Left lung (tissue), 10 donors: Measurements from ENCODE around the gene SLC15A4. TPM values are rescaled to one million over a fixed set of nuclear protein-coding genes. Genes with fewer than 3 reads are reported as not detected.

Experiments used
- ATAC-seq: fragments of 200-7000 bp; cut with Tn5 transposase; one replicate; pipeline ENCODE4 v1.9.1; 2020; ENCODE audit warnings: moderate library complexity
- DNase-seq, 4 donors: peaks; one replicate each; pipeline ENCODE4 v3.0.0-alpha.2; 2013 to 2020
- H3K27ac ChIP-seq, 2 donors: fragments of 200-600 bp; sonication (generic) in 1 of 2; one replicate each; pipeline versions ENCODE4 v1.5.0 to v1.8.0; 2020 to 2021
- H3K27me3 ChIP-seq, 2 donors: fragments of 200-600 bp; sonication (generic) in 1 of 2; one replicate each; pipeline versions ENCODE4 v1.5.0 to v1.8.0; 2020 to 2021
- H3K36me3 ChIP-seq, 2 donors: fragments of 200-600 bp; sonication (generic) in 1 of 2; one replicate each; pipeline versions ENCODE4 v1.5.0 to v1.8.0; 2020 to 2021
- H3K4me1 ChIP-seq, 2 donors: fragments of 200-600 bp; one replicate each; pipeline ENCODE4 v1.8.0; 2021
- H3K4me3 ChIP-seq, 2 donors: fragments of 200-600 bp; sonication (generic) in 1 of 2; one replicate each; pipeline versions ENCODE4 v1.5.0 to v1.8.0; 2020 to 2021; ENCODE audit warnings: mild to moderate bottlenecking in 1 of 2
- H3K9me3 ChIP-seq, 2 donors: fragments of 200-600 bp; sonication (generic) in 1 of 2; one replicate each; pipeline versions ENCODE4 v1.5.0 to v1.8.0; 2020 to 2021
- CTCF ChIP-seq, 2 donors: fragments of 200-600 bp; sonication (generic) in 1 of 2; IDR thresholded peaks; one replicate each; pipeline versions ENCODE4 v1.5.0 to v1.8.0; 2021; ENCODE audit warnings: antibody characterized with exemption in 2 of 2
- intact Hi-C, 2 donors: fragments of 100-400 bp; cut with DNase I; formaldehyde crosslinking; loops; one replicate each; pipeline versions ENCODE4 v1.11.2 to v1.14.2; 2022
- polyA plus RNA-seq, 6 donors: library from polyadenylated mRNA; unstranded; fragments of 120-200 nt; gene quantifications; one replicate each; pipeline ENCODE4 v1.2.1, GENCODE V29; 2013; ENCODE audit not compliant: insufficient read length in 6 of 6
- total RNA-seq, 2 donors: library from RNA; stranded (reverse); fragmentation: NEBNext Ultra II Directional; extraction: Animal tissue kit (Norgen Biotek cat#: 25700); gene quantifications; one replicate each; pipeline ENCODE4 v1.2.1, GENCODE V29; 2021
- donor health status: DM: no; HTN: yes; CAD: no.
- donor health status: DM: no; HTN: no; CAD: no.

SLC15A4 gene
- total and polyA plus RNA-seq, 8 donors = 26.5 to 38.2 (median 29.3) TPM

- Histone ChIP-seq H3K27me3 (no peaks in the 10 kb centered on the region), H3K4me1 (peaks cover 0 to 26% of the 10 kb centered on the region in 2 donors), H3K9me3 (no peaks in the 10 kb centered on the region), H3K36me3 (no peaks in the 10 kb centered on the region), H3K27ac (no peak overlapping the region), H3K4me3 (no peak overlapping the region)
- DNase-seq = no peak
- no peak for TF ChIP-seq CTCF (IDR thresholded peaks at IDR 0.05)
- intact Hi-C loops = no loop called here
- ATAC-seq = no peak
These were observed 9.7 kb upstream of the SLC15A4 start for GRCh38 chr12:128833418-128833817.

- ATAC-seq = peak; percentile 32
- Histone ChIP-seq H3K27ac (peak overlapping the region in 1 of 2 donors; percentile 82), H3K36me3 (no peaks in the 10 kb centered on the region), H3K27me3 (no peaks in the 10 kb centered on the region), H3K9me3 (no peaks in the 10 kb centered on the region), H3K4me3 (no peak overlapping the region), H3K4me1 (peaks cover 0 to 26% of the 10 kb centered on the region in 2 donors)
- no peak for DNase-seq
- TF ChIP-seq CTCF (IDR thresholded peaks at IDR 0.05) = no peak
- intact Hi-C loops = no loop called here
These were observed 6.7 kb upstream of the SLC15A4 start for GRCh38 chr12:128830505-128830893.

GRCh38 chr12:128829861-128830504 is 6.2 kb upstream of the SLC15A4 start:
- DNase-seq (no peak), ATAC-seq (peak; percentile 78)
- intact Hi-C loops = no loop called here
- H3K4me3 ChIP-seq = no peak overlapping the region
- H3K4me1 ChIP-seq = peaks cover 0 to 26% of the 10 kb centered on the region in 2 donors
- H3K27ac ChIP-seq = peak overlapping the region in 1 of 2 donors; percentile 82
- H3K27me3 ChIP-seq = no peaks in the 10 kb centered on the region
- TF ChIP-seq CTCF (IDR thresholded peaks at IDR 0.05) = no peak
- no peaks in the 10 kb centered on the region for H3K36me3 ChIP-seq
- no peaks in the 10 kb centered on the region for H3K9me3 ChIP-seq

GRCh38 chr12:128827724-128828123 is 4.0 kb upstream of the SLC15A4 start:
- H3K4me1 ChIP-seq = peaks cover 5 to 36% of the 10 kb centered on the region in 2 donors
- intact Hi-C loops = no loop called here
- H3K27ac ChIP-seq = peak overlapping the region in 1 of 2 donors; percentile 35
- H3K4me3 ChIP-seq = no peak overlapping the region
- no peaks in the 10 kb centered on the region for H3K36me3 ChIP-seq
- no peaks in the 10 kb centered on the region for H3K27me3 ChIP-seq
- no peak for TF ChIP-seq CTCF (IDR thresholded peaks at IDR 0.05)
- DNase-seq = no peak
- ATAC-seq = no peak
- H3K9me3 ChIP-seq = no peaks in the 10 kb centered on the region

GRCh38 chr12:128825835-128826234 is 2.1 kb upstream of the SLC15A4 start:
- no peak for TF ChIP-seq CTCF (IDR thresholded peaks at IDR 0.05)
- intact Hi-C loops = no loop called here
- Histone ChIP-seq H3K27ac (no peak overlapping the region), H3K4me1 (peaks cover 14 to 49% of the 10 kb centered on the region in 2 donors), H3K9me3 (no peaks in the 10 kb centered on the region), H3K27me3 (no peaks in the 10 kb centered on the region), H3K4me3 (no peak overlapping the region), H3K36me3 (no peaks in the 10 kb centered on the region)
- DNase-seq = no peak
- ATAC-seq = no peak
